Stimulated activated naive CD4-positive, alpha-beta T cell (primary cell): ENCODE measurements around the gene PPP2R2D.
"Not testable (repeated sequence)": the region's sequence is repeated elsewhere in the genome, so short reads cannot be mapped to it uniquely, and the experiment has no call there.

ENCODE experiments used
- DNase-seq, 6 experiments: peaks; one replicate each; lab custom pipeline; 2025; lab: John Stamatoyannopoulos, UW

Gene PPP2R2D

DNA sequence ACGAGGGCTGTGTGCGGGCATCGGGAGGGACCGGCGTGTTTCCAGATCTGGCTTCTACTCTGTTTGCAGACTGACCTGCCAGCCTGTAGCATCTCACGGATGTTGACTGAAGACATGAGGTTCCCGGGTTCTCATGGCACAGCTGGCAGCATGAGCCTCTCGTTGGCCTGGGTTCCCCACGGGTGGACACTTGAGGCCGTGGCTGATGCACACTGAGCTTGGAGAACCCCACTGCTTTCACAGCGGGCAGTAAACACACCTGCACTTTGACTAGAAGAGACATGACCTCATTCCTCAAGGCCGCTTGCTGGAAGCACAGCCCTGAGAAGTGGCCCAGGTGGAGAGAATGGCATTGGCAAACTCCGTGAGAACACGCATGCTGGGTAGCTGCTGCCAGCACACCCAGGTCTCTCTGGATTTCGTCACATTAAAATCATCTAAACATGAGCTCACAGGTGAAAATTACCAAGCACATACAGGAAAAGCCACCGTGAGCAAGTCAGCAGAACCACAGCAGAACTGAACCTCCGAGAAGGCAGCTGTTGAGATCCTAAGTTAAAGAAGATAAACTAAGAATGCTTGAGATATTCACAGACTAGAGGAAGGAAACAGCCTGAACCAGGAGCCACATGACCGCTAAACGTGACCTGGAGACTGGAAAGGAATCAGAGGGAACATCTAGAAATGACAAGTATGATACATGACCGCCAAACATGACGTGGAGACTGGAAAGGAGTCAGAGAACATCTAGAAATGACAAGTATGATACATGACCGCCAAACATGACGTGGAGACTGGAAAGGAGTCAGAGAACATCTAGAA is 48.4 kb downstream of the PPP2R2D start:
- DNase-seq: no peak

DNA sequence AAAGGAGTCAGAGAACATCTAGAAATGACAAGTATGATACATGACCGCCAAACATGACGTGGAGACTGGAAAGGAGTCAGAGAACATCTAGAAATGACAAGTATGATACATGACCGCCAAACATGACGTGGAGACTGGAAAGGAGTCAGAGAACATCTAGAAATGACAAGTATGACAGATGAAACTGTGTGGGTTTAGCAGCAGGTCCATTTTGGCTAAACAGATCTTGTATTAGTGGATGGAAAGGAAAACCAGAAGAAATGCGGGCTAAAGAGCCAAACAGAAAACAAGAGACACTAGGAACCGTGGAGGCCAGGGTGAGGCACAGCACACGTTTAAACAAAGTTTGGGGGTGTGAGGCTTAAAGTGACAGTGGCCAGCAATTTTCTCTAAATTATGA is 49.1 kb downstream of the PPP2R2D start:
- not testable (repeated sequence) for DNase-seq

DNA sequence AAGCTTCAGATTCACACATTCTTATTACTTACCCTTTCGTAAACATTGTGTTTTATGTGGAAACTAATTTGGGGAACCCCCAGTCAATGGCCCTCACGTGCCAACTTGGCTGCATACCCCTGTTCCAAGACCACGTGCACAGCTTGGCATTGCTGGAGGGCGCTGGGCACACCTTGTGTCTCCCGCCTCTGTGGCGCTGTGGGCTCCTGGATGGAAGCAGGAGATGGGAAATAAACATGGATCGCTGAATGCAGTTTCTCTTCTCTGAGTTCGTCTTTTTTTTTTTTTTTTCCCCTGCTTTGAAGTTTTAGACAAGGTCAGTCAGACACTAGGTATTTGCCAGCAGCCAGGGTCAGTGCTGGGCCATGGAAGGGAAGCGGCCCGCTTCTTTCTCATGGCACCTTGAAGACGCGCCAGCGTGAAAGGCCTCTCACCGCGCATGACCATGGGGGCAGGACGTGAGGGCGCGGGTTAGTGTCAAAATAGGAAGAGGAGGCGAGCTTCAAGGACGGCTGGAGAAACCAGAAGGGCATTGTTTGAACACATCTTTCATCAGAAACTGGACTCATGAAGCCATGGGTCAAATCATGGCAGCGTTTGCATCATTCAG is 53.7 kb downstream of the PPP2R2D start:
- DNase-seq: no peak

DNA sequence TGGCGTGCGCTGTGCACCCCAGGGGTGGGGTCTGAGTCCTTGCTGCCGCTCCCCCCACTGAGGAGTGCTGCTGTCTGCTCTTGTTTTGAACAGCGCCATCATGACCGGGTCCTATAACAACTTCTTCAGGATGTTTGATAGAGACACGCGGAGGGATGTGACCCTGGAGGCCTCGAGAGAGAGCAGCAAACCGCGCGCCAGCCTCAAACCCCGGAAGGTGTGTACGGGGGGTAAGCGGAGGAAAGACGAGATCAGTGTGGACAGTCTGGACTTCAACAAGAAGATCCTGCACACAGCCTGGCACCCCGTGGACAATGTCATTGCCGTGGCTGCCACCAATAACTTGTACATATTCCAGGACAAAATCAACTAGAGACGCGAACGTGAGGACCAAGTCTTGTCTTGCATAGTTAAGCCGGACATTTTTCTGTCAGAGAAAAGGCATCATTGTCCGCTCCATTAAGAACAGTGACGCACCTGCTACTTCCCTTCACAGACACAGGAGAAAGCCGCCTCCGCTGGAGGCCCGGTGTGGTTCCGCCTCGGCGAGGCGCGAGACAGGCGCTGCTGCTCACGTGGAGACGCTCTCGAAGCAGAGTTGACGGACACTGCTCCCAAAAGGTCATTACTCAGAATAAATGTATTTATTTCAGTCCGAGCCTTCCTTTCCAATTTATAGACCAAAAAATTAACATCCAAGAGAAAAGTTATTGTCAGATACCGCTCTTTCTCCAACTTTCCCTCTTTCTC is 55.0 kb downstream of the PPP2R2D start:
- no peak for DNase-seq

DNA sequence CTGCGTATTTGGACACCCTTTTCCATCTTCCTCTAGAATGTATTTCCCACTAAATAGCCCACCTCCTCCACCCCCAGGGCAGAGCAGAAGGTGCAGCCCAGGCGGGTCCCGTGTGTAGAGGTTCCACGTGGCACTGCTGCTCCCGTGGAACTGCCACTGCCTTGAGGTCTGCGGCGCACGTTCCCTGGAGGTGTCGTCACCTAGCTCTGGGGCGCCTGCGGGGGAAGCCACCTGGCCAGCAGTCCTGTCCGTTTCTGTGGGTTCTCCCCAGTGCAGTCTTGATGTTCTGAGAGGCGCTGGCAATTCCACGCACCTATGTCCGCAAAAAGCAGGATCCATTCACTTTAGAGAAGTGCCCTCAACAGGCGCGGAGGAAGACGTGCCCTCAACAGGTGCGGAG is 59.0 kb downstream of the PPP2R2D start:
- DNase-seq: no peak

DNA sequence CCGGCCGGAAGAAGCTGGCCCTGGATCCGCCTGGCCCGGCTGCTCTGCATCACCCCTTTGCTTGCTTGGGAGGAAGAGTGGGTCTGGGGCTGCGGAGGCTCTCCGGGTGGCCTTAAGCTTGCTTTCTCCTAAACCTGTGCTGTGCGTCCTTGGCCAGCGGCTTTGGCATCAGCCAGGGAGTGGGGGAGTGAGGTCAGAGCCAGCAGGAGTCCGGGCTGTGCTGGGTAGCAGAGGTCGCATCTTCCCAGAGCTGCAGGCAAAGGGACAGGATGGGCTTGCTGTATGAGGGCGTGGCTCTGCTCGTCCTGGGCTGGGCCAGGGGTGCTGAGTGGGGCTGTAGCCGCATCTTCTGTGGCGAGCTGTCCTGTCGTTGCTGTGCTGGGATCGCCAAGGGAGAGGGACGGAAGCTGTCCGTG is 59.8 kb downstream of the PPP2R2D start:
- DNase-seq: no peak

DNA sequence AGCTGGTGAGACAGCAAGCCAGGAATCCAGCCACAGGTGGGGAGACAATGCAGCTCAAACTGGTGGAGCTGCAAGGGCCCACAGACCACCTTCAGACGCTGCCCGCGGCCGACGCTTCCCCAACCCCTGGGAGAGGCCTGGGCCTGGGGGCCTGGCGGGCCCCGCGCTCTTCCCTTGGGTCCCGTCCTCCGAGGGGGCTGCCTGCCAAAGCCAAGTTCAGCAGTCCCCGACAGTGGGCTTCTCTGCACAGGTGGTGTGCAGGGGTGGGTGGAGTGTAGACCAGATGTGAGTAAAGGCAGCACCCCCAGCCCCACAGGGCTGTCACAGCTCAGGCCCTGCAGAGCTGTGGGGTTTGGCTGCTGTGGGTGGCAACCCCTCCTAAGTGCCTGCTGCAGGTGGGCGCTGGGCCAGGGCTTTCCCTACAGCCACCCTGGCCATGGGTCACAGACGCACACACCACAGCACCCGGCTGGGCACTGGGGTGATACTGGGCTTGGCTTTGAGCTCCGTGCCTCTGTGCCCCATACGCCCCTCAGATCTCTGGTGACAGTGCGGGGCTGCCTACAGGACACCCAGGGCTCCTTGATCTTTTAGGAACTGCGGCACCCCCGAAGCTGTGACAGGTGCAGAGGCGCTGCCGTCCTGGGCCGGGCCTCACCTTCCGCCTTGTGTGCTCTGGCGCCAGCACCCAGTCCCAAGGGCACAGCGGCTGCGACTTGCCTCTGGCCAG is 60.4 kb downstream of the PPP2R2D start:
- DNase-seq: no peak

DNA sequence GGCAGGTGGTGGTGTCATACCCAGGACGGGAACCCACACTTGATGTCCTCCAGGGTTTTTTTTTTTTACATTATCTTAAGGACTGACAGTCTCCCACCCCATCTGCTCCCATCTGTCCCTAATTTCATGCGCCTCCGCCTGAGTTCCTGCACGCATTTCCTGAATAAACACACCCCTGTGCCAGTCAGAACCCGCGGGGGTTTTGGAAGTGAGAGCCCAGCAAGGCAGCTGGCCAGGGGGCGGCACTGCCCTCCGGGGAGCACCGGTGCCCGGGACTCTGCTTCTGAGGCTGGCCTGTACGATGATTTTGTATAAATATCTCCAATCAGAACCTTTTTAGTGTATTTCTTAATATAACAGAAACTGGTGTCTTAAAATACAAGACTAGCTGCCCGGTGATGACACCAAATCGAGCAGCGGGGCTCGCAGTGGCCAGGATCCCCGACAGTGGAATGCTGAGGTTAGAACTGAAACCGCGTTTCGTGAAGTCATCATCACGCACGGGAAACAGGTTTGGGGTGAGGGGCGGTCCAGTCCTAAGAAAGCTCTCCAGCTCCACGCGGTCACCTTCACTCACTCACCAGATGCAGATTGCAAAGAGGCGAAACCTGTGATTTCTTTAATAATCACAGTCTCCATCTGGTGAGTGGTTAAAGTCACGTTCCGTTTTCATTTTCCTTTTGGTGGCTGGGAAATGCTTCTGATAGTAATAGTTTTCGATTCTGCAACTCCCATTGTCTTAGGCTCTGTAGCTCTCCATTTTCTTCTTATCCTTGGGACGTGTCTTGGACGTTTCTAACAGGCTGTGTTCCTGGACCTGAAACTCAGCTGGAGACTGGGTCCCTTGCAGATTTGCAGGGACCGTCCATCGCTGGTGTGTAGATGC is 61.2 kb downstream of the PPP2R2D start:
- no peak for DNase-seq

DNA sequence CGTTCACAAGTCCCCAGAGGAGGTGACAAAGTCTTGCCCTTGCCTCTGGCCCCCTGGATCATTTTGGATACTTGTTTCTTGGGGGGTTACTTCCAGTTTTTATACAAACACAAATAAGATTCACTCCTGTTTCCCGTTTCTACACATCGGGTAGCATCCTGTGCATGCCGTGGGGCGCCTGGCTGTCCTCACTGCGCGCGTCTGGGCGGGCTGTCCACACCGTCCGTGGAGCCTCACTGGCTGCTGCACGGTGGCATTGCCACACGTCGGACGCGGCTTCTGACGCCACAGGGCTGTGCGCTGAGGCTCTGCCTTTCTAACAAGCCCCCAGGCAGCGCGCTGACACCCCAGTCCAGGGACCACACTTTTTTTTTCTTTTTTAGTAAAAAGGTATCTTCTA is 62.5 kb downstream of the PPP2R2D start:
- no peak for DNase-seq

DNA sequence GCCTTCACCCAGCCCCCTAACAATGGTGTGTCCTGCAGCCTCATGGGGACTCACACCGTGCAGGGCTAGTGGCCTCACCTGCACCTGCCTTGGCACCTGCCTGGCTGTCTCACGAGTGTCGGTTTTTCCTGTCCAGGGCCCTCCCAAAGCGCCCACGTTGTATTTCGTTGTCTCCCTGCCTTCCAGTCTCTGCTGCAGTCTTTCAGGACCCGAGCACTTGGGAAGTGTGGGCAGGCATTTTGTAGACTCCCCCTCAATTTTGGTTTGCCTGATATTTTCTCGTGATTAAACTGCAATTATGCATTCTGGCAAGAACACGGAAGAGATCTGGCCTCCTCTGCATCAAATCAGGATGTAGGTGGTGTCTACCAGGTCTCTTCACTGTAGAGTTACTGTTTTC is 63.0 kb downstream of the PPP2R2D start:
- no peak for DNase-seq

DNA sequence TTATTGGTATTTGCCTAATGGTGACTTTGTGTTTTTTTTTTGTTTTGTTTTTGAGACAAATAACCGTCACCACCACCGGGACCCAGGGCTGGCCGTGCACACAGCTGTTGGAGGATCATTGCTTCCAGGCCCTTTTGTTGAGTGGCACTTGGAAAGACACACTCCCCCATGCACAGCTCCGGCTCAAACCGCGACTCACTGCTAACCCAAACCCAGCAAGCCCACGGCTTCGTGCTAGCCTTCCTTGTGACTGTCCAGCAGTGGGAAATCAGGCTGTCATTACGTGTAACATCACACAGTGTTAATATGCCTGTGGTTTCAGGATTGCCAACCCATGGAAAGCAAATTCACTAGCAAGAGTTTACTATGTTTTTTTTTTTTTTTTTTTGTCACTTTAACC is 63.5 kb downstream of the PPP2R2D start:
- DNase-seq: no peak

DNA sequence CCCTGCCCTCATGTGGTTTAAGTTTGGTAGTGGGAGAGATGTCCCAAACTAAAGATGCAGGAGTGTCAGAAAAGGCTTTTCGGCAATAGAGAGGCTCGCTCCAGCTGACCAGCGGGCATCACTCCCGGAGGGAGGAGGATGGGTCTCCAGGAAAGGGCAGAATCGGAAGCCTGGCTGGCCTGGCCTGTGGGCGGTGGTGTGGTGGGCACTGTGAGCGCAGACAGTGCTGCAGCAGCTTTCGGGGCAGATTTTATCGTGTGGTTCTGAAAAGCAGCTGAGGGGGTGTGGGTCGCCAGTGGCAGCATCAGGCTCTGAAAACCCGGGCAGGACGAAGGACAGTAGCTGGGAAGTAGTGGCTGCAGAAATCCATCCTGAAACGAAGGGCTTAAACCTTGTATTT is 68.1 kb downstream of the PPP2R2D start:
- no peak for DNase-seq

DNA sequence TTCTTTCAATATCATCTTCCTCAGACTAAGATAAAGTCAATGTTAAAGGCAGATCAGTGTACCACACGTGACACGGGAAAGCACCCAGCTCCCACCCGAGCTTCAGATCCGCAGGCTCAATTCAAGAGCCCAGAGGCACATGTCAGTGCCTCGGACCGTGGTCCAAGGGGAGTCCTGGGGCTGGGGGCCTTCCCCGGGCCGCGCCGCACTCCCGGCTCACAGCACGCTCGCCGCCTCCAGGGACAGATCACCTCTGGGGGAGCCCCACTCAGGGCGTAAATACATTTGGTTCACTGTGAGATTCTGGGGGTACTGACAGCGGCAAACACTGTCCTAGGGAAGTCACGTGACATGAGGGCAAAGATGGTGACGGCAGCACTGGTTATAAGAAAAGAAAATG is 70.1 kb downstream of the PPP2R2D start:
- no peak for DNase-seq

DNA sequence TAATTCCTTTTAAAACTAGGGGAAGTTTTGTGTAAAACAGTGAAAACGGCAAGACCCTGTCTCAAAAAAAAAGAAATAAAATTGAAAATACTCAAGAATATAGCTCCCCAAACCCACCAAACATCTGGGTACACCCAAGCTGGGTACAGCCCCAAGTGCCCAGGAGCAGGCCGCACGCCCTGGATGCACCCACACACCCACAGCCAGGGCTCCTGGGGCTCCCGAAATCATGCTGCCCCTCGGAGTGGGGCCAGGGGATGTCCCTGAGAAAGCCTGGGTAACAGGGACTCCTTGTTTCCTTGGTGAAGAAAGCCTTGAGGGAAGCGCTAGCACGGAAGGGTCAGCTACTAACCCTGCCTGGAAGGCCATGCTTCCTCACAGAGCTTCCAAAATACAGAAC is 70.8 kb downstream of the PPP2R2D start:
- DNase-seq: no peak

DNA sequence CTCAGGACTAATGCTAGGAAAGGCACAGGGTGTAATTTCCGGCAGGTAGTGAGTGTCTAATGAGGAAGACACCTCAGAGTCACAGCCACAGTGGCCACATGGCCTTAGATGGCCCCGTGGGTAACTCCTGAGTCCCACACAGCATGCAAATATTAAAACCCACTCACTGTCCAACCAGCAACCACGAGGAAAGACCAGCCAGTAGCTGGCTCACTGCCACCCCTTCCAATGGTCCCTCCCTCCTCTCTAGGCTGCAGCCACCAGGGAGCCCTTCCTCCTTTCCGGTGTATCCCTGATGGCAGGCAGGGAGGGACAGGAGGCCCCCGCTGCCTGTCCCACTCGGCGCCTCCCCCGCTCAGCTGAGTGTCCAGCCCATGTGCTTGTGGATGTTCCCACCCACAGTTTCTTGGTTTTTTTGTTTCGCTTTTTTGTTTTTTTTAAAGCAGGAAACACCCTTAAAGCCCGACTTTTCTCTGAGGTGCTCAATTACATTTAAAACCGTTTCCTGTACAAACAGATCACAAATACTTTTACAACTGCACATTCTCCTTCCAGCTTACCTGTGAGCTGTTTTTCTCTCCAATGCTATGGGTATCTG is 71.8 kb downstream of the PPP2R2D start:
- peak in 5 of 6 experiments; percentile 29 to 77 (median 69) for DNase-seq

DNA sequence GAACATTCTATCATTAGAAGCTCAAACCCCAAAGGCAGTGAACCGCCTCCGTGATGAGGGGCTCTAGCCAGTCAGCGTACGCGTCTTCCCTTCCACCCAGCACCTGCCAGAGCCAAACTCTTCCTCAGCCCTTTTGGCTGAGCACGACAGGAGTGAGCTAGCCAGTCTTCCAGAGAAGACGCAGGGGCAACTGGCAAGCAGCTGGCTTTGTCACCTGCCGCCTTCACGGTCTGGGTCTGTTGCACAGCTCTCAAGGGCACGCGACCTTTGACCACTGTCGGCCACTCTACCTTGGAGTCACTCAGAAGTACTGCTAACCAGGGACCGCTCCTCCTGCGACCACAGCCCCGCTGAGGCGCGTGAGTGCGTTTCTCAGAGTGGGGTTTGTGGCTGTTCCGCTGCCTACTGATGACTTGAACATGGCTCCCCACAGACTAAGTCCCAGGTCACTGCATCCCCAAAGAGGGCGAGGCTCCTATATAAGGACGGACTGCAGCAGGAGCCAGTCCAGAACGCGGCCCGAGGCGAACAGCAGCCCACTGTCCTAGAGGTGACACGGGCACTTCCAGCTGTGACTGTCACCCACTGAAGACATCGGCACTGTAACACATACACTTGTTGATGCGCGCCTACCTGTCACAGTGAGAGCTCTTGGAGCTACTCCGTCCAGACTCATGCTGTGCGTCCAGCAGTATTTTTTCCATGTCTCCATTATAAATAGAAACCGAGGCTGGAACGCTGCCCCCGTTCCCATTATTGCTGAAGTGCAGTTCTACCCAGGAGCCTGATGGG is 72.5 kb downstream of the PPP2R2D start:
- DNase-seq: peak in 1 of 6 experiments; percentile 14

DNA sequence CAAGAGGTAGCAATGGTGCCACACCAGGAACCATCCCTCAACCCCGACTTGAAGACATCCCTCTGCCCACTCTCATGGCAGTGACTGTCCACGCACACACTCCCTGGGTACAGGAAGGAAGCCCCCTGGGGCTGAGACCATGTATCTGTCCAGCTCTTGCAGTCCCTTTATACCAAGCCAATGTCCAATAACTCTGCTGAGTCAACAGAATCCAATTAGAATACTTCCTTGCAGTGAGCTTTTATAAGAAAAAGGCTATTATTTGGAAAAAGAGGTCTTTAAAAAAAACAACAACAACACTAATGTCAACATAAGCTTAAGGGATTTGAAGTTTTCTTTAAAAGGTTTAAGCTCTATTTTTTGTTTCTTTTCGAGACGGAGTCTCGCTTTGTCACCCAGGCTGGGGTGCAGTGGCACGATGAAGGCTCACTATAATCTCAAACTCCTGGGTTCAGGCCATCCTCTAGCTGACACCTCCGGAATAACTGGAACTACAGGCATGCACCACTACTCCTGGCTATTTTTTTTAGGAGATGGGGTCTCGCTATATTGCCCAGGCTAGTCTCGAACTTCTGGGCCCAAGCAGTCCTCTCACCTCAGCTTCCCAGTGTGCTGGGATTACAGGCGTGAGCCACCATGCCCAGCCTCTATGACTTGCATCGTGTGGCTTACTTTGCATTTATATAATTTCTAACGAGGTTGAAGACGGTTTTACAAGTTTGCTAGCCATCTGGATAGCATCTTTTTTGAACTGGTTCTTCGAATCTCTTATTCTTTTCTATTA is 73.4 kb downstream of the PPP2R2D start:
- DNase-seq: no peak

DNA sequence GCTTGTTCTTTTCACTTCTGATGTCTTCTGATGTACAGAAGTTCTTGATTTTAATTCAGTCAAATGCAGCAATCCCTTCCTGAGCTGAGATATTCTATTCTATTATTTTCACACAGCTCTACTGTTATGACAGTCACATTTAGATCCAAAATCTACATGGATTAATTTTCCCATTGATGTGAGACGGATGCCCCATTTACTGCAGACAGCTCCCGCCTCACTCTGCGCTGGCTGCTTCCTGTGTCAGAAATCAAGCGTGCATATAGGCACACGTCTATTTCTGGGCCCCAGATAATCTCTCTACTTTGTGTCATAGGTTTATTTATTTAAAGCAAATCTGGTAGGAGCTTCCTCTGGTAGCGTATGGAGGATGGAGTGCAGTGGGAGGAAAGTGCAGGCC is 74.2 kb downstream of the PPP2R2D start:
- DNase-seq: no peak

DNA sequence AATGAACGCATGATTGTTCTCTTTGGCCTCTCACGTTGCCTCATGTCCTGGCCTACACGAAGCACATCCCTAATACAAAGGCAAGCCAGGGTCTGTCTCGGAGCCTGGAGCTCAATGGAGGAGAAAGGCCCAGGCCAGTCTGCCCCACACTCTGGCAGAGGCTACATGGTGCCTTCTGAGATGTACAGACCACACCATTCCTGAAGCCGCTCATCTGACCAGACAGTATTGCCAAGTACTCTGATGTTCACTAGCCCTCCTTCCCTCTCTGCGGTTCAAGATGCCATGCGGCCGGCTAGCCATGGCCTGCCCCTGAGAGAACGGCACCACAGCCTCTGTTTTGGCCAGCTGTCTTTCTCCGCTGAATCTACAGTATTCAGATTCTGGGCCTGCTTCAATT is 75.0 kb downstream of the PPP2R2D start:
- DNase-seq: no peak
